GM12864 (cell line): ENCODE results near the gene LDHAL6A.

ENCODE experiments used
- DNase-seq: peaks from one replicate; pipeline ENCODE4 v3.0.0-alpha.2; 2011; ENCODE audit warnings: low read depth
- H3K4me3 ChIP-seq: 2 replicates; pipeline ENCODE4 v1.5.1; 2011; ENCODE audit warnings: mild to moderate bottlenecking, low read depth, low read length, control low read depth
- CTCF ChIP-seq: IDR thresholded peaks from 2 replicates; pipeline ENCODE4 v1.5.1; 2011; ENCODE audit warnings: low read depth, mild to moderate bottlenecking, moderate library complexity, low read length, control low read depth, inconsistent platforms; ENCODE audit errors: missing control alignments

LDHAL6A gene

GRCh38 chr11:18524248-18524647 is 68.6 kb downstream of the LDHAL6A start:
- TF ChIP-seq CTCF = no peak
- DNase-seq = no peak
- H3K4me3 ChIP-seq = no peak overlapping the region

- DNase-seq = no peak
- peak overlapping the region; percentile 97 for H3K4me3 ChIP-seq
- TF ChIP-seq CTCF = no peak
Measured at GRCh38 chr11:18526130-18526520, 70.5 kb downstream of the LDHAL6A start.

GRCh38 chr11:18526521-18527296 is 71.1 kb downstream of the LDHAL6A start, which contains the start of gene TSG101:
Gene TSG101, minus strand, starts transcription at chr11:18526942. Its CDS starts 126 bp downstream, at chr11:18526816.
- peak; percentile 79 for DNase-seq
- TF ChIP-seq CTCF = no peak
- H3K4me3 ChIP-seq = peak within 1 kb of the TSS; percentile 97

GRCh38 chr11:18527512-18527911 is 71.9 kb downstream of the LDHAL6A start:
- peak overlapping the region; percentile 97 for H3K4me3 ChIP-seq
- DNase-seq = no peak
- TF ChIP-seq CTCF = no peak
